ENCODE measurements around the gene RNF181.
"Not testable (repeated sequence)": the region's sequence is repeated elsewhere in the genome, so short reads cannot be mapped to it uniquely, and the experiment has no call there.

The RNF181 gene

GRCh38 chr2:85596486-85597143, 1.1 kb downstream of the RNF181 start:
- peaks cover 2% of the 10 kb centered on the region; the same call in 1 of the 2 replicates for H3K36me3 ChIP-seq (ENCODE audit: insufficient read depth, low read length)
- H3K9ac ChIP-seq (ENCODE audit: low read depth, low read length) = peak overlapping the region; percentile 75; the same call in 1 of the 2 replicates
- H3K9me3 ChIP-seq (ENCODE audit: control insufficient read depth, insufficient read depth, low read length) = no peaks in the 10 kb centered on the region
- H3K4me1 ChIP-seq (ENCODE audit: insufficient read depth, low read length) = no peaks in the 10 kb centered on the region

GRCh38 chr2:85597241-85597640, 1.7 kb downstream of the RNF181 start:
- H3K9ac ChIP-seq (ENCODE audit: low read depth, low read length) = no peak overlapping the region
- peaks cover 2% of the 10 kb centered on the region; the same call in 1 of the 2 replicates for H3K36me3 ChIP-seq (ENCODE audit: insufficient read depth, low read length)
- H3K4me1 ChIP-seq (ENCODE audit: insufficient read depth, low read length) = no peaks in the 10 kb centered on the region
- no peaks in the 10 kb centered on the region for H3K9me3 ChIP-seq (ENCODE audit: control insufficient read depth, insufficient read depth, low read length)

- Histone ChIP-seq H3K9ac (ENCODE audit: low read depth, low read length) (no peak overlapping the region), H3K9me3 (ENCODE audit: control insufficient read depth, insufficient read depth, low read length) (no peaks in the 10 kb centered on the region), H3K4me1 (ENCODE audit: insufficient read depth, low read length) (no peaks in the 10 kb centered on the region), H3K36me3 (ENCODE audit: insufficient read depth, low read length) (peaks cover 2% of the 10 kb centered on the region; the same call in 1 of the 2 replicates)
Measured at GRCh38 chr2:85598594-85599340, 3.2 kb downstream of the RNF181 start.

GRCh38 chr2:85599468-85600234, 4.1 kb downstream of the RNF181 start:
- no peaks in the 10 kb centered on the region for H3K9me3 ChIP-seq (ENCODE audit: control insufficient read depth, insufficient read depth, low read length)
- H3K9ac ChIP-seq (ENCODE audit: low read depth, low read length) = no peak overlapping the region
- H3K4me1 ChIP-seq (ENCODE audit: insufficient read depth, low read length) = peaks cover 3% of the 10 kb centered on the region; the same call in 1 of the 2 replicates
- H3K36me3 ChIP-seq (ENCODE audit: insufficient read depth, low read length) = peaks cover 2% of the 10 kb centered on the region; the same call in 1 of the 2 replicates

- Histone ChIP-seq H3K9ac (ENCODE audit: low read depth, low read length) (no peak overlapping the region), H3K9me3 (ENCODE audit: control insufficient read depth, insufficient read depth, low read length) (no peaks in the 10 kb centered on the region), H3K36me3 (ENCODE audit: insufficient read depth, low read length) (peaks cover 2% of the 10 kb centered on the region; the same call in 1 of the 2 replicates), H3K4me1 (ENCODE audit: insufficient read depth, low read length) (peaks cover 4% of the 10 kb centered on the region; the same call in 1 of the 2 replicates)
Measured at GRCh38 chr2:85600235-85600575, 4.7 kb downstream of the RNF181 start.

- H3K9ac ChIP-seq (ENCODE audit: low read depth, low read length) = 0 out of 2 replicates have a peak overlapping the region, but pooled peaks have one; percentile 96
Measured at GRCh38 chr2:85600951-85601770, 5.6 kb downstream of the RNF181 start.

GRCh38 chr2:85601771-85602475, 6.4 kb downstream of the RNF181 start:
- peak overlapping the region; percentile 96 for H3K9ac ChIP-seq (ENCODE audit: low read depth, low read length)
- peaks cover 2% of the 10 kb centered on the region; the same call in 1 of the 2 replicates for H3K36me3 ChIP-seq (ENCODE audit: insufficient read depth, low read length)
- no peaks in the 10 kb centered on the region for H3K9me3 ChIP-seq (ENCODE audit: control insufficient read depth, insufficient read depth, low read length)
- H3K4me1 ChIP-seq (ENCODE audit: insufficient read depth, low read length) = peaks cover 4% of the 10 kb centered on the region; the same call in 1 of the 2 replicates

More at GRCh38 chr2:85600951-85601770, 5.6 kb downstream of the RNF181 start:
- H3K4me1 ChIP-seq (ENCODE audit: insufficient read depth, low read length) = peaks cover 4% of the 10 kb centered on the region; the same call in 1 of the 2 replicates
- peaks cover 2% of the 10 kb centered on the region; the same call in 1 of the 2 replicates for H3K36me3 ChIP-seq (ENCODE audit: insufficient read depth, low read length)
- H3K9me3 ChIP-seq (ENCODE audit: control insufficient read depth, insufficient read depth, low read length) = no peaks in the 10 kb centered on the region

GRCh38 chr2:85602476-85603234, 7.1 kb downstream of the RNF181 start, which contains the start of gene TMEM150A:
Gene TMEM150A (minus strand): TSS chr2:85602698. CDS start chr2:85601948, 750 bp downstream.
- Histone ChIP-seq H3K4me1 (ENCODE audit: insufficient read depth, low read length) (peaks cover 4% of the 10 kb centered on the region; the same call in 1 of the 2 replicates), H3K9me3 (ENCODE audit: control insufficient read depth, insufficient read depth, low read length) (no peaks in the 10 kb centered on the region), H3K9ac (ENCODE audit: low read depth, low read length) (peak within 1 kb of the TSS; percentile 96), H3K36me3 (ENCODE audit: insufficient read depth, low read length) (0 out of 2 replicates have a peak, but pooled peaks cover 3% of the 10 kb centered on the region)

GRCh38 chr2:85604133-85604444, 8.5 kb downstream of the RNF181 start:
- H3K4me1 ChIP-seq (ENCODE audit: insufficient read depth, low read length) = not testable (repeated sequence)
- H3K9ac ChIP-seq (ENCODE audit: low read depth, low read length) = 0 out of 2 replicates have a peak overlapping the region, but pooled peaks have one; percentile 27

GRCh38 chr2:85604568-85605339, 9.2 kb downstream of the RNF181 start:
- H3K4me1 ChIP-seq (ENCODE audit: insufficient read depth, low read length) = peaks cover 4% of the 10 kb centered on the region; the same call in 1 of the 2 replicates
- peaks cover 14% of the 10 kb centered on the region for H3K36me3 ChIP-seq (ENCODE audit: insufficient read depth, low read length)
- no peaks in the 10 kb centered on the region for H3K9me3 ChIP-seq (ENCODE audit: control insufficient read depth, insufficient read depth, low read length)
- no peak overlapping the region for H3K9ac ChIP-seq (ENCODE audit: low read depth, low read length)

More at GRCh38 chr2:85604133-85604444, 8.5 kb downstream of the RNF181 start:
- H3K9me3 ChIP-seq (ENCODE audit: control insufficient read depth, insufficient read depth, low read length) = not testable (repeated sequence)
- peaks cover 11% of the 10 kb centered on the region; the same call in 1 of the 2 replicates for H3K36me3 ChIP-seq (ENCODE audit: insufficient read depth, low read length)

- H3K36me3 ChIP-seq (ENCODE audit: insufficient read depth, low read length) = peaks cover 14% of the 10 kb centered on the region
Measured at GRCh38 chr2:85605406-85606115, 10.0 kb downstream of the RNF181 start.

More at GRCh38 chr2:85605406-85606115, 10.0 kb downstream of the RNF181 start:
- peaks cover 4% of the 10 kb centered on the region; the same call in 1 of the 2 replicates for H3K4me1 ChIP-seq (ENCODE audit: insufficient read depth, low read length)
- no peaks in the 10 kb centered on the region for H3K9me3 ChIP-seq (ENCODE audit: control insufficient read depth, insufficient read depth, low read length)
- no peak overlapping the region for H3K9ac ChIP-seq (ENCODE audit: low read depth, low read length)
